Measurements from ENCODE around the gene RNF41. TPM values are rescaled to one million over a fixed set of nuclear protein-coding genes. Genes with fewer than 3 reads are reported as not detected.
A peak's percentile ranks its signal among the peaks of the same experiment; 100 is the strongest.
"Not testable (repeated sequence)": the region's sequence is repeated elsewhere in the genome, so short reads cannot be mapped to it uniquely, and the experiment has no call there.

RNF41 gene
- 55.1 and 62.8 TPM in 2 replicates for total RNA-seq (2014; rRNA removed; shearing (Covaris generic))

DNA sequence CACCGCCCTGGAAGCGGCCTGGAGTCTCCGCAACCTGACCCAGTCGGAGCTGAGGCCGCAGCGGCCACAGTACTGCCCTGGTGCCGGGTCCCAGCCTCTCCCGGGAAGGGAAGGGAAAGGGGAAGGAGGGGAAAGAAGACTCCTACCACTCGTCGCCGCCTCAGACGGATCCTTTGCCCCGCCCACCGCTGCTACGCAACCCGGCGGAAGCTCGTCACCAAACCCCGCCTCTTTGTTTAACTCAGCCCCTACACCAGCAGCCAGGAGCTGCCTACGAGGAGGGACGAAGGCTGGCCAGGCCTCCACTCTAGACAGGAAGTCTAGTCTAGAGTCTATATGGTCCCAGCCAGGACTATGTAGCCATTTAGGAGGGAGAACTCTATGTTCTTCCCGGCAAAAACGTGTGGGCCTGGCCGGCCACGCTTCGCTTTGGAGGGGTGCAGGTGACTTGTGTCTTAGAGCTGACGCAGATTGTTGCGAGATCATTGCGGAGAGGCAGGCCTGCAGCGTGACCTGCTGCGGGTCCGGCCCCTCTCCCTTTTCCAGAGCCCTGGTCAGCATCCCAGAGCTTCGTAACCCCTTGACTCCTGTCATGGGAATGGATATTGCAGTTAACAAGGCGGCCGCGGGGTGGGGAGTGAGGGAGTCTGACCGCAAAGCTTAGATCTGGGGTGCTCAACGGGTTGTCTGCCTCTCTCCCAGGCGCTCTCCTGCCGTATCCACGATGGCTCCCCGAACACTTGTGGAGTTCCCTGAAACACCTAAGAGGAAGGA, at the start of gene RNF41:
Gene RNF41 (minus strand): TSS at position 166 of the 774 bp plus-strand sequence. CDS start 7,875 bp downstream, outside the sequence.
- DNase-seq (ENCODE audit: low spot score): peak; percentile 96

DNA sequence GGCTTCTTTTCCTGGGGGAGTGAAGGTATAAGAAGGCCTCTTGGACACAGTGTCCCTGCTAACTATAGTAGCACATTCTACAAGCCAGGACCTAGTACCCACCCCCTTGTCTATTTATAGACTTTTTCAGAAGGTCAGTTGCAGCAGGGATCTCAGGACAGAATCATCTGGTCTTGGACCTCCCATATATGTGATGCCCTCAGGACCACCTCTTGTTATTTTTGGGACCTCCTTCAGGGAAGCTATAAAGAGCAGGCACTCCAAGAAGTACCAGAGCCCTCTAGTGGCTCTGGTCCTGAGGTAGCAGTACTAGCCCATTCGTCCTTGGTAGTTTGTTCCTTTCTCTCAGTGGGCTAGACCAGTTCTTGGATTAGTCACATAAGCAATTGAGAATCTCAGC, 49.3 kb upstream of the RNF41 start:
- no peak for DNase-seq (ENCODE audit: low spot score)

DNA sequence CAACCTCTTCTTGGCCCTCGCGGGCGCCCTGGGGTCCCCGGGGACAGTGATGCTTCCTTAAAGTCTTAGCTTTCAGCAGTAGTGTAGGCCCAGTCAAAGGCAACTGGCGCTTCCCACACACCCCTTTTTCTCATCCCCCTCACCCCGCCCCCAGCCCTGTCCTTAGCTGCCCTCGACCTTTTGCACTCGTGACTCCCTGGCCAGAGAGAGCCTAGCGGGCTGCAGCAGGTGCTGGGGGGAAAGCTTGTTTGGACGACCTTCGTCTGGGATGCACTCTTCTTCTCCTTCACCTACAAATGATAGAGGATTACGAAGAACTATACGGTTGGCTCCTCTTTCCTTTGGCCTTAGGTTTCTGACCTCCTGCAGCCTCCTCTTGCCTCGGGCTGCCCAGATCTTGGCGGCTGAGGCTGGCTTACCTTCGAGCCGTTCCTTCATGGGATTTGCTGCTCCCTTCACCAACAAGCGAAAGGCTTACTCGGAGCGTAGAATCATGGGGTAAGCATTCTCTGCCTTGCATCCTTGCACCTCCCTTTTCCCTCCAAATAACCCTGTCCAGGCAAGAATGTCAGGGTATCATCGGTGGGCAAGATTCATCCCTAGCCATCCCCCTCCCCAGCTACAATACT, 45.8 kb upstream of the RNF41 start:
- no peak for DNase-seq (ENCODE audit: low spot score)

DNA sequence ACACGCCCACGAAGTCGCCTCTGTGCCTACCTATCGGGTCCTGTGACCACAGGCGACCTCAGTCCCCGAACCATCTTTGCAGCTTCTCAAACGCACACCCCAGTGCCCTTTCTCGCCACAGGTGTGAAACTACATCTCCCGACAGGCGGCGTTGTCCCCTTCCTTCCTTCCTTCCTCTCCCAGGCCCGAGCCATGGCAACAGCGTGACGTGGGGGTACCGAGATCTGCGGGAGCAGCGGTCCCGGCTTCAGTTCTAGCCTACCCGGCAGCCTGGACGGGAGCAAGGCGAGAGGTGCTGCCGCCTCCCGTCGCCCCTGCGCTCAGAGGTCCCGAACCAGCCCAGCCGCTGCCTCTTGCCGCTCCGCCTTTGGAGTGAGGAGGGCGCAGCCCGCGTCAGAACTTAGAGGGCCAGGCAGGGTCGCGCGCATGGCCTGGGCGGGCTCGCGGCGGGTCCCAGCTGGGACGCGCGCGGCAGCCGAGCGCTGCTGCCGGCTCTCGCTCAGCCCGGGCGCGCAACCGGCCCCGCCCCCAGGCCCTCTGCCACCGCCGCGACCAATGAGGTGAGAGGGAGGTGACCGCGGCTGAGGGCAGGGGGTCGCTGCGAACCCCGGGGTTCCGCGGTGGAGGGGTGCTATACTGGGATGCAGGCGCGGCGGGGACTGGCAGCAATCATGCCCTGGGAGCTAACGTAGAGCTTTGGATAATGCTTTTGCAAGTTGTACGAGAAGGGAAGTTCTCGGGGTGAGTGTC, 45.1 kb upstream of the RNF41 start, which contains the start of gene COQ10A:
Gene COQ10A (plus strand): TSS at position 250 of the 750 bp plus-strand sequence. CDS start 177 bp downstream, at position 427.
- DNase-seq (ENCODE audit: low spot score): peak; percentile 84

DNA sequence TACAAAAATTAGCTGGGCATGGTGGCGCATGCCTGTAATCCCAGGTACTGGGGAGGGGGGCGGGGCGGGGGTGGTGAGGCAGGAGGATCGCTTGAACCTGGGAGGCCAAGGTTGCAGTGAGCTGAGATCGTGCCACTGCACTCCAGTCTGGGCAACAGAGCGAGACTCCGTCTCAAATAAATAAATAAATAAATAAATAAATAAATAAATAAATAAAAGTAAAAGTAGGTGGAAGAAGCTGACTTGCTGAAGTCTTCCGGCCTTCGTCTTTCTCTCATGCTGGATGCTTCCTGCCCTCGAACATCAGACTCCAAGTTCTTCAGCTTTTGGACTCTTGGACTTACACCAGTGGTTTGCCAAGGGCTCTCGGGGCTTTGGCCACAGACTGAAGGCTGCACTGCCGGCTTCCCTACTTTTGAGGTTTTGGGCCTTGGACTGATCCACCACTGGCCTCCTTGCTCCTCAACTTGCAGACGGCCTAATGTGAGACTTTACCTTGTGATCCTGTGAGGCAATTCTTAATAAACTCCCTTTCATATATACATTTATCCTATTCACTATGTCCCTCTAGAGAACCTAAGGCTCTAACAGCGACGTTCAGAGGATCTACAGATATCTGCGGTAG, 44.5 kb upstream of the RNF41 start:
- not testable (repeated sequence) for DNase-seq (ENCODE audit: low spot score)

DNA sequence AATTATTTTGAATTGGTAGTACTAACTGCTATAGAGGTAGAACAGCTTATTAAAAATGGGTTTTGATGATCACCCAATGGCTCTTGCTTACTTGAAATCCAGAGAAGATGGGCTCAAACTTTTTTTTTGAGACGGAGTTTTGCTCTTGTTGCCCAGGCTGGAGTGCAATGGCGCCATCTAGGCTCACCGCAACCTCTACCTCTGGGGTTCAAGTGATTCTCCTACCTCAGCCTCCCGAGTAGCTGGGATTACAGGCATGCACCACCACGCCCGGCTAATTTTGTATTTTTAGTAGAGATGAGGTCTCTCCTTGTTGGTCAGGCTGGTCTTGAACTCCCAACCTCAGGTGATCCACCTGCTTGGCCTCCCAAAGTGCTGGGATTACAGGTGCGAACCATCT, 41.2 kb upstream of the RNF41 start:
- DNase-seq (ENCODE audit: low spot score): not testable (repeated sequence)

DNA sequence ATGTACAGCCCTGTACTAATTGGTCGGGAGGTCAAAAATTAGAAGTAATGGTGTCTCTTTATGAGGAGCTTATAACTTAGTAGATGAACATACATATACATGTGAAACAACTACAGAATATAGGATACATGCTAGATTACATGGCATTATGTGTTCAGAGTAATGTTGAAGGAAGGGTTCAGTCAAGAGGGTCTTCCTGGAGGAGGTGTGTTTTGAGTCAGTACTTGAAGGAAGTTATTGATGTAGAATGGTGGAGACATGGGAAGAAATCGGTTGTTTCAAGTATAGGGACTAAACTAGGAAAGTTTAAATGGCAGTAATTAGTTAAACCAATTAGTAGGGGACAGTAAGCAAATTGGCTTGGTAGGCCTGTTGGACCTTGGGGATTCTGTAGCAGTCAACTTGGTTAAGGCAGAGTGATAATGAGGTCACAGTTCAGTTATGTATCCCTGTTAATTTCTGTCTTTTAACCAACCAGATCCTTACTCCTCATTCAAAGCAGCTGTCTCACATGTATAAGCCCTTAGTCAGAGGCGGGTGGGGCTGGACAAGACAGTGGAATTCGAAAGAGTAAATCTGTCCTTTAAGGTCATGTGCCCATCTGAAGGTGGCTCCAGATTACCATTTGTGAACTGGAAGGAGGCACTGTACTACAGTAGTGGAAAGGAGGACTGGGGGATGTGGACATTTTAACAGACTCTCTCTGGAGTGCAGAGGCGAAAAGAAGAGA, 39.9 kb upstream of the RNF41 start:
- DNase-seq (ENCODE audit: low spot score): no peak

DNA sequence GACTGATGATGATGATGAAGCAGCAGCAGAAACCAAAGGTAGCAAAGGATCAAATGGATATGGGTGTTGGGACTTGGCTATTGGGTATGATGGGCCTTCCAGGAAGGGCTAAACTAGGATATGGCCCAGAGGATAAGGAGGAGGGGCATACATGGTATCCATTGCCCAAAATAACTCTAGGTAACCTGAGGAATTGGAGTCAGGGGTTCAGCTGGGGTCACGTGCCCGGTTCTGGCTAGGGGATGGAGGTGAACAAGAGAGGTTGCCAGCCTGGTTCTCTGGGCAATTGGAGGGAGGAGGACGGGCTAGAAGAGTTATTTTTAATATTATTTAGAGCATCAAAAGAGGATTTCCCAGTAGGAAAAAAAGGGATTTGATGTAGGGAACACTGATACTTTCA, 39.2 kb upstream of the RNF41 start:
- DNase-seq (ENCODE audit: low spot score): no peak

DNA sequence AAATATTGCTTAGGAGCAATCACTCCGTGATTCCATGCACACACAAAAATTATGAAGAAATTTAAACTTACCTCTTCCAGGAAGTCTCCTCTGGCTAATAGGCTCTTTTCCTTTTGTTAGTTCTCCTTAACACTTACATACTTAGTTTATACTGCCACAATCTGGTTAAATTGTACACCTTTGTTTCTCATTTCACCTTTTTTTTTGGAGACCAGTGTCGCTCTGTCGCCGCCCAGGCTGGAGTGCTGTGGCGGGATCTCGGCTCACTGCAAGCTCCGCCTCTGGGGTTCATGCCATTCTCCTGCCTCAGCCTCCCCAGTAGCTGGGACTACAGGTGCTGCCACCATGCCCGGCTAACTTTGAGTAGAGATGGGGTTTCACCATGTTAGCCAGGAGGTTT, 38.7 kb upstream of the RNF41 start:
- no peak for DNase-seq (ENCODE audit: low spot score)

DNA sequence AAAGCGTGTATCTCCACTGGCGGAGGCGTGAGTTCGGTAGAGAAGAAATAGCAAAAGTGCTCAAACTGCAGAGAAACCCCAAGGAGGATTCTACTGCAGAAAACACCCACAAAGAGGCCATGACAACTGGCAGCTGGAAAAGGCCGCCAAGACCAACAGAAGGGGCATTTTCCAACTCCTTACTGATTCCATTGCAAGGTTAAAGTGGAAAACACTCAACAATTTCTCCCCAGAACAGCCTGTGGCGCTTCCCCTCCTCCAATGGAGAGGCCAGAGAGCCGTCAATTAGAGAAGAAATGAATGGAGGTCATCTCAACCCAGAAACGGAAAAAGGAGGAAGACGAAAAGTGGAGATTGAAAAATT, 37.1 kb upstream of the RNF41 start:
- DNase-seq (ENCODE audit: low spot score): no peak

DNA sequence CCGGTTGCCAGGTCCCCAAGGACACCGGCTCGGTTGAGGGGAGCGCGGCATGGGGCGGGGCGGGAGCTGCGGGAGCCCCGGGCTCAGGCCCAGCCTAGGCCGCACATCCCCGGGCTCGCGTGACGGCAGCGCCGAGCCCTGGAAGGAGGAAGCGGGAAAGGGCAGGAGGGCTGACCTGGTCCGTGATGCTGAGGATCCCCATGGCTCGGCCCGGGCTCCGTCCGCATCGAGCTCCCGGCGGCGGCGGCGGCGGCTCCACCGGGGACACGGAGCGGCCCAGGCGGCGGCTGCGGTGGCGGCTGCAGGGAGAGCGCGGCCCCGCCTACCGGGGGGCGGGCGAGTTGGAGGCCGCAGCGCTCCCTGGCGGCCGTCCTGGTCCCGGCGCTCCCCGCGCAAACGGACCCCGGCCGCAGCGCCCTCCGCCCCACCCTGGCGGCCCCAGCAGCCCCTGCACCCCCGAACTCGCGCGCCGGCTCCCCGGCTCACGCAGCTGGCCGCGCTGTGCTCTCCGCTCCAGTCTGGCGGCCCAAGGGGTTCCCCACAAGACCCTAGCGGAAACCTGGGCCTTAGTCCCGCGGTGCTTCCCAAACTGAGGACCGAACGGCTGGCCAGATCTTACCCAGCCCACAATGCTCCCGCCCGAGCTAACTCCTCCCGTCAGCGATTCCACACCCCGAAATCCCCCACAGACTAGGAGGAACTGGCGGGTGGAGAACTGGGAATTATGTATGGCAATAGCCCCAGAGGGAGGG, 36.5 kb upstream of the RNF41 start, which contains the start of gene ANKRD52:
Gene ANKRD52 (minus strand): TSS at position 317 of the 752 bp plus-strand sequence. CDS start 115 bp downstream, at position 202.
- DNase-seq (ENCODE audit: low spot score): peak; percentile 51

DNA sequence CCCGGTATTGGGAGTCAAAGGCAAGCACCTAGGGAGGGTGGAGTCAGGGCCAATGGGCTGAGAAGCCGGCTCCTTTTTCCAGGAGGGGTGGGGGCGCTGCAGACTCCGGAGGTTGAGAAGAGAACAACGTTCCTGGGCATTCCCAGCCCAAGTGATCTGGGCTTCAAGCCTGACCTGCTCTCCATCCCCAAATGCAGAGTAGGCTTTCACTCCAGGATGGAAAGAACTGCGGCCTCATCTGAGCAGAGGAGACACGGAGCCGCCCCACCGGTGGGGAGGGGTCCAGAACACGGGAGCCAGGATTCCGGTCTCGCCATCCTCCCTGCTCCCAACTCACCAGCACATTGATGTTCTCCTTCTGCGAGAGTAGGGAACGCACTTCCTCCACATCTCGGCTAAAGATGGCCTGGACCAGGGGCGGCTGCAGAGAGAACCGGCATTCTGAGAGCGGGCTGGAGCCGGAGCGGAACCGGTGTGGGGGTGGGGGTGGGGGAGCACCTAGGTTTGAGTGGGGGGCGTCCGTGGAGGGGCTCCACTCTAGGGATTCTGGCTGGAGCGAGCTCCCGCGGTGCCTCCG, 35.9 kb upstream of the RNF41 start:
- no peak for DNase-seq (ENCODE audit: low spot score)

DNA sequence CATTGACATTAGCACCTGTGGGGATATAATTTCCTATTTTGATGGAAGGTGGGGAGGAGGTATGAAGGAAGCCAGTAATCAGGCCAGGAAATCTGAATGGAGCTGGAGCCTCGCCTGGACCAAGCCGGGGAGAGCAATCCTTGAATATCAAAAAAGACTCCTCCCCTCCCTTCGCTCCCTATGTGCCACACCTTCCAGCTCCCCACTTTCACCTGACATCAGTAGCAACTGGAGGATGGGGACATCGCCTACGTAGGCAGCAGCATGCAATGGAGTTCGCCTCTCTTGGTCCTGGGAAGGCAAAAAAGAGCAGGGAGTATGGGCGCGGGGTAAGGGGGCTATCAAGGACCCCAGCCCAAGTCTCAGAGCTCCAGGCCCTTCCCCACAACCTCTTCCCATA, 35.3 kb upstream of the RNF41 start:
- no peak for DNase-seq (ENCODE audit: low spot score)

DNA sequence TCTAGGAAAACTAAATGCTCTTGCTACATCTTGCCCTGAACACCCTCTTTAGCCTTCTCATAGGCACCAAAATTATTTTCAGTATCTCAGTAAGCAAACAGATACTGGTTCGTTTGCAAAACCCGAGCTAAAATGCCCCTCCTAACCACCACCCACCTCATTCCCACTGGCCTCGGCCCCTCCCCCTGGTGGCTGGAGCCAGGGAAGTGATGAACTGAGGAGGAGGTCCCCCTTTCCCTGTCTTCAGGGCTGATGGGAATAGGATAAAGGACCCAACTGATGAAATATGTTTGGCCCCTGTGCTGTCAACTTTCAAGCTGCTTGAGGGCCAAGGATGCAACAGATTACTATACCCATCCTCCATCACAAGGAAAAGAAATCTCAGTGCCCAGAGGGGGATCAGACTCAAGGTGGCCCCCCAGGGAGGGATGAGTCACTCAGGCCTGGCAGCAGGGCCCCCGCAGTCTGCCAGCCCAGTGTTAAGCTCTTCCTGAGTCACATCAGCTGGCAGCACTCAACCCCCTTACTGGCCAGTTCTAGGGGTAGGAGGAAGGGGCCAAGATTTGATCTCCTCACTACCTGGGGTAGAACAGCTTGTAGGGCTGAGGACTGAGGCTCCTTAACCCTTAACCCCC, 34.7 kb upstream of the RNF41 start:
- no peak for DNase-seq (ENCODE audit: low spot score)

DNA sequence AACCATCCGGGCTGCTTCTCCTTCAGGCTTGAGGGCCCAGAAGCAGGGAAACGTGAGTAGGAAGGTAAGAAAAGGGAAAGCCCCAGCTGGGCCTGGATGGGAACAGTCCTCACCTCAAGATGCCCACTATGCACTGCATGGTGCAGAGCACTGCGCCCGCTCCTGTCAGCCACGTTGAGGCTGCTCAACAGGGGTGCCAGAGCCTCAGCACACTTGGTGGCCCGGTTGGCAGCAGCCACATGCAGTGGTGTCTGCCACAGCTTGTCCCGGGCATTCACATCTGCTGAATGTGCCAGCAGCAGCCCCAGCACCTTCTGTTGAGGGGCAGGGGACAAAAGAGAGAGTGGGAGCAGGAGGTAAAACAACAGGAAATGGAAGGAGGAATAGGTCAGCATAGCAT, 33.9 kb upstream of the RNF41 start:
- no peak for DNase-seq (ENCODE audit: low spot score)

DNA sequence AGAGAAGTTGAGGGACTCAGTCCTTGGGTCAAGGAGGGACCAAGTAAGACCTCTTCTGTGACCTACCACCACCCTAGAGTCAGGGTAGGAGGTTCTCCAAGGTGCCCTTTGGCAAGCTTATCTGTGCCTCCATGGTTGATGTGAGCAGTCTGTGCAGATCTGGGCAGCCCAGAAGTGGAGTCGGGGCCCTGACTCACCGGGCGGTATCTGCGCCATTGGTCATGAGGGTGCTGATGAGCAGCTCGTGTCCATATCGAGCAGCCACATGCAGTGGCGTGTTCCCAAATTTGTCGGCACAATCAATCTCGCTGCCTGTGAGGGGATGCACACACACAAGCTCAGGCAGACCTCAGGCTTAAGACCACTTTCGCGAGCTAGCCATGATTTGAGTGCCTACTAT, 31.4 kb upstream of the RNF41 start:
- DNase-seq (ENCODE audit: low spot score): no peak

DNA sequence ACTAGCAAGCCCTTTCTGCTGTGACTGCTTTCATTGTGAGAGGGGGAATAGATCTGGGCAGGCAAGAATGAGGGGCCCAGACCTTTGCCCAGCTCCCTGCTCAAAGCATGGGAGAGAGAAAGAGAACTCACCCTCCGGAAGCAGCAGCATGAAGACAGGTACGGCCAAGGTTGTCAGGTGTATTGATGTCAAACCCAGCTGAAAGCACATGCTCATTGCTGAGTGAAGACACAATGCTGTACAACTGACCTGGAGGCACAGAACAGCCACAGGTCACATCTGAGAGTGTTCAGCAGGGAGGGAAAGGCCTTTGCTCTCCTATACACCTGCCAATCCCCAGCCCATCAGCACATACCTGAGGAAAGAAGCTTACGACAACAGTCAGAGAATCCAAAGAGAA, 30.9 kb upstream of the RNF41 start:
- DNase-seq (ENCODE audit: low spot score): no peak

DNA sequence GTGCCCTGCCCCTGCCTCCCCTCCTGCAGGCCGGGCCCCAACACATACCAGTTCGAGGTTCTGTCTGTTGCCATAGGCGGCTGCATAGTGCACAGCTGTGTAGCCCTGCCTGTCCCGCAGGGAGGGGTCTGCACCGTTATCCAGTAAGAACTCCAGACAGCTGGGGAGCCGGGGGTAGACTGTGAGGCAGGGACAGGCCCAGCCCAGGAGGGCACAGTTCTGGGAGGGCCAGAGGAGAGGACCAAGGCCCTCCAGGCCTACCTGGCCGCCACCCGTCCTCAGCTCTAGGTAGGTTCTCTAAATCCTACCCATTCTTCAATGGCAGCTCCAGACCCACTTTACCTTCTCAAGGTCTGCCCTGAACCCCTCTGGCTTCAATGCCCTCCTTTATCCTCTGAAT, 27.0 kb upstream of the RNF41 start:
- no peak for DNase-seq (ENCODE audit: low spot score)

DNA sequence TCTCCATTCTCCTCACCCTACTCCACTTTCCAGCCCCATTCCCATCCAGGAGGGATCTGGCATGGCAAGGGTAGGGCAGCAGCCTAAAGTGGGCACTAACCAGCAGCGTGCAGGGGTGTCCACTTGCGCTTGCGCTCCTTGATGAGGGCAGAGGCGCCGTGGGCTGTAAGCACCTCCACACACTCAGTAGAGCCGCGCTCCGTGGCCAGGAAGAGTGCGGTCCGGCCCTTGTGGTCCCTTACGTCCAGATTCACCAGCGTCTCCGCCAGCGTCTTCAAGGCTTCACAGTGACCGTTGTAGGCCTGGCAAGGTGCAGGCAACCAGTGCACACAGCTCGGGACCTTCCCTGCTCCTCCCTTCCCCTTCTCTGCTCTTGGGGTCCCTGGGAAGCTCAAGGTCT, 26.2 kb upstream of the RNF41 start:
- no peak for DNase-seq (ENCODE audit: low spot score)

DNA sequence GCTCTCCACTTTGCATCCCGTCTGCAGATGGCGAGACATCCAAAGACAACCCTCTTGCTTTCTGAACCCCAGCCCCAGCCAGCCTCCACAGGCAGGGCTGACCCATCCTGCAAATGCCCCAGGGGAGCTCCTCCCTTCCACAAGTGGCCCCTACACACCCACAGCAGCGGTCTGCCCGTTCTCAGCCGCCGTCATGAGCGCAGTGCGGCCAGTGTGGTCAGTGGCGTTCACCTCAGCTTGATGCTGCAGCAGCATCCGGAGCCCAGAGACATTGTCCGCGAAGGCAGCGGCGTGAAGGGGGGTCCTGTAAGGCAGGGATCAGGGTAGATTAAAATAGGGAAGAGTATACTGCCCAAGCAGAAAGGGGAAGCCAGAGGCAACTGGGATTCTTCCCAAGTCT, 22.8 kb upstream of the RNF41 start:
- DNase-seq (ENCODE audit: low spot score): no peak

Measured in H4 (cell line).